Measurements from ENCODE around the gene ARHGAP27.

DNA sequence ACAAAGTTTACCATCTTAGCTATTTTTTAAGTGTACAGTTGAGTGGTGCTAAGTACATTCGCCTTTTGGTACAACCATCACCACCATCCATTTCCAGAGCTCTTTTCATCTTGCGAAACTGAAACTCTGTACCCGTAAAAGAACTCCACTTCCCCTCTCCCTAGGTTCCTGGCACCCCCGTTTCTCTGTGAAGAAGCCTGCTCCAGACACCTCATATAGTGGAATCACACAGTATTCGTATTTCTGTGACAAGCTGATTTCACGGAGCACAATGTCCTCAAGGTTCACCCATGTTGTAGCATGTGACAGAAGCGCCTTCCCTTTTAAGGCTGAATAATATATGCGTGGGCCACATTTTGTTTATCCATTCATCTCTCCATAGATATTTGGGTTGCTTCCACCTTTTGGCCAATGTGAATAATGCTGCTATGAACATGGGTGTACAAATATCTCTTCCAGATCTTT, 61.7 kb downstream of the ARHGAP27 start:
- TF ChIP-seq, protein P1, sequence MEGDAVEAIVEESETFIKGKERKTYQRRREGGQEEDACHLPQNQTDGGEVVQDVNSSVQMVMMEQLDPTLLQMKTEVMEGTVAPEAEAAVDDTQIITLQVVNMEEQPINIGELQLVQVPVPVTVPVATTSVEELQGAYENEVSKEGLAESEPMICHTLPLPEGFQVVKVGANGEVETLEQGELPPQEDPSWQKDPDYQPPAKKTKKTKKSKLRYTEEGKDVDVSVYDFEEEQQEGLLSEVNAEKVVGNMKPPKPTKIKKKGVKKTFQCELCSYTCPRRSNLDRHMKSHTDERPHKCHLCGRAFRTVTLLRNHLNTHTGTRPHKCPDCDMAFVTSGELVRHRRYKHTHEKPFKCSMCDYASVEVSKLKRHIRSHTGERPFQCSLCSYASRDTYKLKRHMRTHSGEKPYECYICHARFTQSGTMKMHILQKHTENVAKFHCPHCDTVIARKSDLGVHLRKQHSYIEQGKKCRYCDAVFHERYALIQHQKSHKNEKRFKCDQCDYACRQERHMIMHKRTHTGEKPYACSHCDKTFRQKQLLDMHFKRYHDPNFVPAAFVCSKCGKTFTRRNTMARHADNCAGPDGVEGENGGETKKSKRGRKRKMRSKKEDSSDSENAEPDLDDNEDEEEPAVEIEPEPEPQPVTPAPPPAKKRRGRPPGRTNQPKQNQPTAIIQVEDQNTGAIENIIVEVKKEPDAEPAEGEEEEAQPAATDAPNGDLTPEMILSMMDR (optimal IDR thresholded peaks at IDR 0.05 in 1 of 3, IDR thresholded peaks at IDR 0.05 in 1 of 3, conservative IDR thresholded peaks at IDR 0.05 in 1 of 3; ENCODE audit: extremely low read depth in 1 of 3, insufficient read depth in 2 of 3, low read length in 3 of 3): no peak
- TF ChIP-seq EZH2 (IDR thresholded peaks at IDR 0.05; ENCODE audit: low read length): no peak
